AG04449 (cell line): ENCODE data around the gene GFPT1.

Experiments
- CTCF ChIA-PET: fragments of 350-600 bp; formaldehyde crosslinking; extraction: SDS; loops from one replicate; lab custom pipeline; 2021; ENCODE audit warnings: antibody characterized with exemption; lab: Yijun Ruan, JAX
- POLR2A ChIA-PET: fragments of 400-600, 350-600 bp; formaldehyde crosslinking; extraction: SDS; loops from one replicate; lab custom pipeline; 2020; ENCODE audit warnings: antibody characterized with exemption, inconsistent platforms; lab: Yijun Ruan, JAX
- DNase-seq: peaks from one replicate; pipeline ENCODE4 v3.0.0-alpha.2; 2010; ENCODE audit warnings: low read depth, low spot score
- H3K4me3 ChIP-seq: 2 replicates; pipeline ENCODE4 v1.5.1; 2011; ENCODE audit warnings: low read depth, mild to moderate bottlenecking, control low read depth, low read length
- TF ChIP-seq, protein P1 (sequence below): IDR thresholded peaks from one replicate; pipeline ENCODE4 v1.5.1; 2011; ENCODE audit warnings: mild to moderate bottlenecking, moderate library complexity, low read length, control low read depth, inconsistent platforms; ENCODE audit not compliant: insufficient read depth; ENCODE audit errors: missing control alignments

Gene GFPT1

DNA sequence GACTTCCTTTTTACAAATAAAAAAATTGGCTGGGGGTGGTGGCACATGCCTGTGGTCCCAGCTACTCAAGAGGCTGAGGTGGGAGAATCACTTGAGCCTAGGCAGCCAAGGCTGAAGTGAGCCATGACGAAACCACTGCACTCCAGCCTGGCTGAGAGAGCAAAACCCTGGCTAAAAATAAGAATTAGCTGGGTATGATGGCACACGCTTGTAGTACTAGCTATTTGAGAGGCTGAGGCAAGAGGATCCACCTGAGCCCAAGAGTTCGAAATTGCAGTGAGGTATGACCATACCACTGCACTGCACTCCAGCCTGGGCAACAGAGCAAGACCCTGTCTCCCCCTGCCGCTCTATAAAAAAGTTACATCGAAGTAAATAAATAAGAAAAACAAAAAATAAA lies 33.7 kb downstream of the GFPT1 start:
- DNase-seq = no peak
- TF ChIP-seq, protein P1, sequence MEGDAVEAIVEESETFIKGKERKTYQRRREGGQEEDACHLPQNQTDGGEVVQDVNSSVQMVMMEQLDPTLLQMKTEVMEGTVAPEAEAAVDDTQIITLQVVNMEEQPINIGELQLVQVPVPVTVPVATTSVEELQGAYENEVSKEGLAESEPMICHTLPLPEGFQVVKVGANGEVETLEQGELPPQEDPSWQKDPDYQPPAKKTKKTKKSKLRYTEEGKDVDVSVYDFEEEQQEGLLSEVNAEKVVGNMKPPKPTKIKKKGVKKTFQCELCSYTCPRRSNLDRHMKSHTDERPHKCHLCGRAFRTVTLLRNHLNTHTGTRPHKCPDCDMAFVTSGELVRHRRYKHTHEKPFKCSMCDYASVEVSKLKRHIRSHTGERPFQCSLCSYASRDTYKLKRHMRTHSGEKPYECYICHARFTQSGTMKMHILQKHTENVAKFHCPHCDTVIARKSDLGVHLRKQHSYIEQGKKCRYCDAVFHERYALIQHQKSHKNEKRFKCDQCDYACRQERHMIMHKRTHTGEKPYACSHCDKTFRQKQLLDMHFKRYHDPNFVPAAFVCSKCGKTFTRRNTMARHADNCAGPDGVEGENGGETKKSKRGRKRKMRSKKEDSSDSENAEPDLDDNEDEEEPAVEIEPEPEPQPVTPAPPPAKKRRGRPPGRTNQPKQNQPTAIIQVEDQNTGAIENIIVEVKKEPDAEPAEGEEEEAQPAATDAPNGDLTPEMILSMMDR = no peak
- H3K4me3 ChIP-seq = no peak overlapping the region
- ChIA-PET CTCF (interaction anchor here (1.6 kb wide), 1 partner anchor 22 kb away, joined by 7 read pairs; no protein-coding TSS in a partner anchor), POLR2A (no interaction called here)

DNA sequence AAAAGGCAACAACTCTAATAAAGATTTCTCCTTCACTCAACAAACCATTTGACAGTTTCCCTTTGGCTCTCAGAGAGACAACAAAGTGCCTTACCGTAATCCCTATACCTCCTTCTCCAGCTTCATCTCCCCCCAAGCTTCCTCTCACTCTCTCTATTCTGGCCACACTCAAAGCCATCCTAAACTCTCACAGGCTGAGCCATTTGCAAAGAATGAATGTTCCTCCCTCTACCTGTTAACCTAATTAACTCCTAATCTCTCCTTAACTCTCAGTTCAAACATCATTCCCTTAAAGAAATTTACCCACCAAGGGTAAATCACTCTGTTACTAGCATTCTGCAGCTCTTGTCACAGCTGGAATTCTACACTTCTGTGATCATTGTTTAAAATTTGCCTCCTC lies 38.2 kb downstream of the GFPT1 start:
- no peak overlapping the region for H3K4me3 ChIP-seq
- CTCF ChIA-PET = interaction anchor here (1.4 to 1.9 kb wide), 2 partner anchors 9 to 27 kb away, joined by 4 read pairs; no protein-coding TSS in a partner anchor
- TF ChIP-seq, protein P1 = no peak
- POLR2A ChIA-PET = no interaction called here
- no peak for DNase-seq

DNA sequence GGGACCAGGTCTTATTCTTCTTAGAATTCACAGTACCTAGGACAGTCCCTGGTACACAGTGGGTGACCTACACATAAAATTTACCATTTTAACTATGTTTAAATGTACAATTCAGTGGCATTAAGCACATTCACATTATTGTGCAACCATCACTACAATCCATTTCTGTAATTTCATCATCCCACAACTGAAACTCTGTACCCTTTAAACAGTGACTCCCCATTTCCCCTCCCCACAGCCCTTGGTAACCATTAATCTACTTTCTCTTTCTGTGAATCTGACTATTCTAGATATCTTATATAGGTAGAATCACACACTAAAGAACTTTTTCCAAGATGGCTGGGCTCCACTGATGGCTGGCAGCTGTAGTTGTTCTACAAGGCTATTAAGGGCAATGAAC lies 41.6 kb downstream of the GFPT1 start:
- POLR2A ChIA-PET = no interaction called here
- TF ChIP-seq, protein P1 = no peak
- no peak overlapping the region for H3K4me3 ChIP-seq
- DNase-seq = no peak
- CTCF ChIA-PET = no interaction called here

DNA sequence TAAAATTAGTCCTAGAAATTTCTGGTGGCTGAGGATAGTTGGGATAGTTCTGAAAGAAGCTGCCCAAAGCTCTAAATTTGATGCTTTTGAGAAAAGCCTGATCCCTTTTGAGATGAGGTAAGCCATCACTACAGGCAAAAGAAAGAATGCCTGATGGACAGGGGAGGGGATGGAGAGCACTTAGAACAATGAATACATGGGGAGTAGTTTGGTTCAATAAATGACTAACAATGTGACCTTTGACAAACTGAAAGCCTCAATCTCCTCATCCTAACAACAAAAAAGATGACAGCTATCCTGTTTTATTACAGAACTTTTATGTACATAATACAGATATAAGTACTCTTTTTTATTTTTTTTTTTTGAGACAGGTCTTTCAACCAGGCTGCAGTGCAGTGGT lies 42.7 kb downstream of the GFPT1 start:
- TF ChIP-seq, protein P1 = no peak

DNA sequence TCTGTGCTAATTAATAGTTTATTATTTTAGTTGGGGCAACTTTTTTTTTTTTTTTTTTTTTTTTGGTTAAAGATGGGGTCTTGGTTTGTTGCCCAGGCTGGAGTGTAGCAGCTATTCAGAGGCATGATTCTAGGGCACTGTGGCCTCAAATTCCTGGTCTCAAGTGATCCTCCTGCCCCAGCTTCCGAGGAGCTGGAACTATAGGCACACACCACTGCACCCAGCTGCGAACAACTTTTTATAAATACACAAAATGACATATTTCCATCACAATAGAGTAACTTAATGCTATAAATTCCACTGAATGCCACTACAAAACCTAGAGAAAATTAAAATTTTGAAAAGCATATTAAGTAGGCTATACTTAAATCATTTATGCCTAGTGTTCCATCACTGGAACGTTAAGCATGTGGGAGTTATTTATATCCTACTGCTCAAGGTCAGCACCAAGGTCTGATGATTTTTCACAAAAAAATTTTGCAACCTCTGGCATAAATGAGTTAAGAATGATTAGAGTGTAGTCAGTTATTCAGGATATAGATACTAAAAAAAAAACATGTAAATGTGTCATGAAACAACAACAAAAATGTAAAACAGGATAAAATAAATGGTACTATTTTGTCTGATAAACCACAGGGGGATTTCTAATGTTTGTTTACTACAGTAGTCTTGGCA lies 46.8 kb downstream of the GFPT1 start:
- POLR2A ChIA-PET = interaction anchor here (0.6 to 0.8 kb wide), 2 partner anchors 51 to 85 kb away, joined by 3 to 4 read pairs; no protein-coding TSS in a partner anchor
- no peak overlapping the region for H3K4me3 ChIP-seq
- CTCF ChIA-PET = interaction anchor here (1.2 kb wide), 1 partner anchor 9 kb away, joined by 4 read pairs; no protein-coding TSS in a partner anchor
- TF ChIP-seq, protein P1 = no peak
- peak; percentile 10 for DNase-seq

More for the DNA sequence above, 42.7 kb downstream of the GFPT1 start:
- POLR2A ChIA-PET = interaction anchor here (1.1 kb wide), 1 partner anchor 21 kb away, joined by 3 read pairs; no protein-coding TSS in a partner anchor
- DNase-seq = no peak
- H3K4me3 ChIP-seq = no peak overlapping the region
- CTCF ChIA-PET = no interaction called here

DNA sequence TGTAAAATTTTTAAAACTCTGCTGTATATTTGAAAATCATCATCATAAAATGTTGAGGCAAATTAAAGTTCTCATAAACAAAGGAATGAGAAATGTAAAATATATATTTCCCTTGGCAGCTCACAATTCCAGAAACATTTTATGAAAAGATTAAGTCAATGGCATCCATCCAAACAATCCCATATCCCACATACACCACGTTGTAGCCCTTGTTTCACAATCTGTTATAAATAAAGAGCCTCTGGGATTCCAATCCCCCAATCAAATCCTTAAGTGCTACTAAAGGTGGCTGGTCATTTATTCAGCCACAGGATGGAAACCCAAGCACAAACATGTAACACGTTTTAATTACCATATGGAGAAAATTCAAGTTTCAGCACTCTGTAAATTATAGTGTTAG lies 51.7 kb downstream of the GFPT1 start:
- POLR2A ChIA-PET = no interaction called here

More for the DNA sequence above, 51.7 kb downstream of the GFPT1 start:
- no peak overlapping the region for H3K4me3 ChIP-seq
- TF ChIP-seq, protein P1 = no peak
- CTCF ChIA-PET = interaction anchor here (0.9 kb wide), 1 partner anchor 40 kb away, joined by 3 read pairs; no protein-coding TSS in a partner anchor
- no peak for DNase-seq
